ENCODE data around the gene CACNA1F. TPM values are rescaled to one million over a fixed set of nuclear protein-coding genes. Genes with fewer than 3 reads are reported as not detected.
A peak's percentile ranks its signal among the peaks of the same experiment; 100 is the strongest.

The CACNA1F gene
- total RNA-seq (0.45 and 1.0 TPM in 2 replicates), polyA plus RNA-seq (0.02 and 1.5 TPM in 2 replicates)

DNA sequence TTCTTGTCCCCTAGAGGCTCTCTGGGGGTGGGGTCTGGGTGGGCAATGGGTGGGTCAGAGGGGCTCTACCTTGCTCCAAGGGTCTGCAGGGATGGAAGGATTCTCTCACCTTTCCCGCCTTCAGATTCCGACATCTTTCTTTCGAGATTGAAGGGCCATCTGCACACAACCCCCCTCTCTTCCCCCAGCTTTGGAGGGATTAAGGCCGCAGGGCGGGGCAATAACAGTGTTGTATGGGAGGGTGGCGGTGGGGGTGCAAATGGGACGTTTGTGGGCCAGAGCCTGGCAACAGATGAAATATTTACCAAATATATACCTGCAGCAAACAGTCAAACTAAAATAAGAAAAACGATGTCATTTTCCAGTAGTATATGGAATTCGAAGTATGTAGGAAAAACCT lies at the start of gene CACNA1F:
CACNA1F (minus strand) TSS at position 165 of the 400 bp plus-strand sequence; CDS start at position 134, 31 bp downstream.
- Histone ChIP-seq H3K27ac (no peak within 1 kb of the TSS), H3K9me3 (ENCODE audit: low read depth) (no peaks in the 10 kb centered on the region), H3K36me3 (no peaks in the 10 kb centered on the region), H3K4me3 (no peak within 1 kb of the TSS), H3K27me3 (no peaks in the 10 kb centered on the region), H3K4me1 (ENCODE audit: low read depth) (no peaks in the 10 kb centered on the region)
- TF ChIP-seq, protein P1, sequence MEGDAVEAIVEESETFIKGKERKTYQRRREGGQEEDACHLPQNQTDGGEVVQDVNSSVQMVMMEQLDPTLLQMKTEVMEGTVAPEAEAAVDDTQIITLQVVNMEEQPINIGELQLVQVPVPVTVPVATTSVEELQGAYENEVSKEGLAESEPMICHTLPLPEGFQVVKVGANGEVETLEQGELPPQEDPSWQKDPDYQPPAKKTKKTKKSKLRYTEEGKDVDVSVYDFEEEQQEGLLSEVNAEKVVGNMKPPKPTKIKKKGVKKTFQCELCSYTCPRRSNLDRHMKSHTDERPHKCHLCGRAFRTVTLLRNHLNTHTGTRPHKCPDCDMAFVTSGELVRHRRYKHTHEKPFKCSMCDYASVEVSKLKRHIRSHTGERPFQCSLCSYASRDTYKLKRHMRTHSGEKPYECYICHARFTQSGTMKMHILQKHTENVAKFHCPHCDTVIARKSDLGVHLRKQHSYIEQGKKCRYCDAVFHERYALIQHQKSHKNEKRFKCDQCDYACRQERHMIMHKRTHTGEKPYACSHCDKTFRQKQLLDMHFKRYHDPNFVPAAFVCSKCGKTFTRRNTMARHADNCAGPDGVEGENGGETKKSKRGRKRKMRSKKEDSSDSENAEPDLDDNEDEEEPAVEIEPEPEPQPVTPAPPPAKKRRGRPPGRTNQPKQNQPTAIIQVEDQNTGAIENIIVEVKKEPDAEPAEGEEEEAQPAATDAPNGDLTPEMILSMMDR (IDR thresholded peaks at IDR 0.05; ENCODE audit: low read depth, low read length): no peak
- DNase-seq (ENCODE audit: low read depth in 1 of 2, low spot score in 1 of 2): no peak

DNA sequence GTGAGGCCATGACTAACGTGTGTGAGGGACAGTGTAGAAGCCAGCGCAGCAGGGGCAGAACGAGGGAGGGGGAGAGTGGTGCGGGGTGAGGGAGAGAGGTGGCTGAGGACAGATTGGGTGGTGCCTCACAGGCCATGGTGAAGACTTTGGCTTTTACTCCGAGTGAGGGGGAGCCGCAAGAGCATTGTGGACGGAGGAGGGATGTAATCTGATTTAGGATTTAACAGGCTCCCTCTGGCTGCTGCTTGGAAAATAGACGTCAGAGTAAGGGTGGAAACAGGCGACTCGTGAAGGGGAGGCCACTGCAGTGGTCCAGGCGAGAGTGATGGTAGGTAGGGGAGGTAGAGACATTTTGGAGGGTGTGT lies 49.5 kb upstream of the CACNA1F start:
- DNase-seq (ENCODE audit: low read depth in 1 of 2, low spot score in 1 of 2): peak; percentile 34 to 49
- no peaks in the 10 kb centered on the region for H3K27me3 ChIP-seq
- H3K4me3 ChIP-seq: no peak overlapping the region
- H3K36me3 ChIP-seq: no peaks in the 10 kb centered on the region
- no peaks in the 10 kb centered on the region for H3K9me3 ChIP-seq (ENCODE audit: low read depth)
- no peak overlapping the region for H3K27ac ChIP-seq
- H3K4me1 ChIP-seq (ENCODE audit: low read depth): no peaks in the 10 kb centered on the region
- TF ChIP-seq, protein P1 (IDR thresholded peaks at IDR 0.05; ENCODE audit: low read depth, low read length): peak; percentile 42

DNA sequence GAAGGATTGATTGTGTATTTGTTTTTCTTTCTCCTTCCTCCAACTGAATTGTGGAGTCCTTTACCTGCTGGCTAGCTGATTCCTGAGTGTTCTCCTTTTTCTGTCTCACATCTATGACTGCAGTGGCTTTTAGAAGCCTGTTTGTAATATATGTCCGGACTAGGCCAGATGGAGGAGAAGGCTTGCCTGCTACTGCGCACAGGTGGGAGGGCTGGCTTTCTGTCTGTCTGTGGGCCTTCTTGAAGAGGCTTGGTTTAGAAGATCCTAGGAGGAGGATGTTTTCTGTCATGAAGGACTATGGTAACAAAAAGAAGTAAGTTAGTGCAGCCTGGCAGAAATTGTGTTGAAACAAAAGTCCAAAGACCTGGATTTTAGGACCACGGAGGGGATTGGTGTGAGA lies 44.9 kb upstream of the CACNA1F start:
- H3K9me3 ChIP-seq (ENCODE audit: low read depth): no peaks in the 10 kb centered on the region
- no peaks in the 10 kb centered on the region for H3K27me3 ChIP-seq
- no peaks in the 10 kb centered on the region for H3K4me1 ChIP-seq (ENCODE audit: low read depth)
- H3K27ac ChIP-seq: no peak overlapping the region
- no peak overlapping the region for H3K4me3 ChIP-seq
- DNase-seq (ENCODE audit: low read depth in 1 of 2, low spot score in 1 of 2): no peak
- H3K36me3 ChIP-seq: no peaks in the 10 kb centered on the region
- TF ChIP-seq, protein P1 (IDR thresholded peaks at IDR 0.05; ENCODE audit: low read depth, low read length): no peak

DNA sequence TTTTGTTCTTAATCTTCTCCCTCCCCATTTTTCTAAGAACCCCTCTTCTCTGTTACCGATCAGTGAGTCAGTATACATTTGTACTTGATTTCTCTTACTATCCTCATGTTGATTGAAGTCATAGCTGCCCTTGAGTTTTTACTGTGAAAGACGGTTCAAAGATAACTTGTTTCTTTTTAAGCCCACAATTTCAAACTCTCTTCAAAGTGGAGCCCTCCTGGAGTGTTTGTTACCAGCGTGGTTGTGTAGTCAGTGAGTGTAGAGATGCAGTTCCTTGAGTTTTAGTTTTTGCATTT lies 44.3 kb upstream of the CACNA1F start:
- Histone ChIP-seq H3K9me3 (ENCODE audit: low read depth) (no peaks in the 10 kb centered on the region), H3K36me3 (no peaks in the 10 kb centered on the region), H3K27ac (no peak overlapping the region), H3K4me1 (ENCODE audit: low read depth) (no peaks in the 10 kb centered on the region), H3K4me3 (no peak overlapping the region), H3K27me3 (no peaks in the 10 kb centered on the region)
- no peak for DNase-seq (ENCODE audit: low read depth in 1 of 2, low spot score in 1 of 2)
- TF ChIP-seq, protein P1 (IDR thresholded peaks at IDR 0.05; ENCODE audit: low read depth, low read length): no peak

DNA sequence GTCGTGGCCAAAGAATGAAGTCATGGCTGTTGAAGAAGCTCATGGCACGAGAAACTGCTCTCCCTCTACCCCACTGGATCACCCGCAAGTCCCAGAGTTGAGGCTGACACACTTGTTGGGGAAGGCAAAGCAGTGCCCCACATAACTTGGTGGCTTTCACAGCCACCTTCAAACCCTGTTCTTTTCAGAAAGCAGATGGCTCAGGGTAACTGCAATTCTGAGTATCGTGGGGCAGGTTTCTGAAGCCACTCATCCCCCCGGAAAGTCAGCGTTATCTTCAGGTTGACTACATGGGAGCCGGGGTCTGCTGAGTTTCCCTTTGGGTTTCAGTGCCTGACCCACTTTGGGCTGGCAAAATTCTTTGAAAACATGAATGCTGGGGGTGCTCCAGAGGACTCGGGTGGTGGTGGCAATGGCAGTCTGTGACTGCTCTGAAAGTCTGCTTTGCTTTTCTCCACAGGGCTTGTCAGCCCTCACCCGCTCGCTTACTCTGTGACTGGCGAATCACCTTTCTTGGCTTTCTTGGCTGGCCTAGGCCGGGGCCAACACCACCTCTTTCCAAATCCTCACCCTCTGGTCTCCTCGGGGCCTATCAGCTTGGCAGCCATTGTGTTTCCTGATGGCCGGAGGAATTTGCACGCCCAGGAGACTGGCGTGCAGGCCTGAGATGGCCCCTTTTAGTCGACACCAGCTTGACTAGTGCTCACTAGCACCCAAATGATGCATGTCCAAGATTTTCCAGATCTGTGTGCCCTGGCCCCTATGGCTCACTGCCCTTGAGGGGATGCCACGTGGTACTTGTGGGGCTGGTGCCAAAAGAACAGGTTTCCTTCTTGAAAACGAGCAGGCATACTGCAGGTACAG lies 43.8 kb upstream of the CACNA1F start:
- Histone ChIP-seq H3K9me3 (ENCODE audit: low read depth) (no peaks in the 10 kb centered on the region), H3K36me3 (no peaks in the 10 kb centered on the region), H3K27ac (peak overlapping the region; percentile 21), H3K27me3 (no peaks in the 10 kb centered on the region), H3K4me1 (ENCODE audit: low read depth) (no peaks in the 10 kb centered on the region), H3K4me3 (no peak overlapping the region)
- TF ChIP-seq, protein P1 (IDR thresholded peaks at IDR 0.05; ENCODE audit: low read depth, low read length): no peak
- DNase-seq (ENCODE audit: low read depth in 1 of 2, low spot score in 1 of 2): no peak
